Measurements from ENCODE around the gene LPP.

The LPP gene

GRCh38 chr3:188905547-188905946 lies 751.6 kb downstream of the LPP start:
- no peak for DNase-seq

GRCh38 chr3:188906236-188906635 lies 752.3 kb downstream of the LPP start:
- DNase-seq: peak; percentile 41 to 85

- DNase-seq: no peak
Observed at GRCh38 chr3:188908002-188908850, 754.3 kb downstream of the LPP start.

- no peak for DNase-seq
Observed at GRCh38 chr3:188911026-188911850, 757.3 kb downstream of the LPP start.

GRCh38 chr3:188913084-188913483 lies 759.1 kb downstream of the LPP start:
- no peak for DNase-seq

- no peak for DNase-seq
Observed at GRCh38 chr3:188914552-188914951, 760.6 kb downstream of the LPP start.

GRCh38 chr3:188915127-188915526 lies 761.2 kb downstream of the LPP start:
- no peak for DNase-seq

- DNase-seq: no peak
Observed at GRCh38 chr3:188916934-188917401, 763.0 kb downstream of the LPP start.

GRCh38 chr3:188918093-188918492 lies 764.1 kb downstream of the LPP start:
- DNase-seq: no peak

- no peak for DNase-seq
Observed at GRCh38 chr3:188923671-188924070, 769.7 kb downstream of the LPP start.

- no peak for DNase-seq
Observed at GRCh38 chr3:188925376-188925775, 771.4 kb downstream of the LPP start.

- no peak for DNase-seq
Observed at GRCh38 chr3:188926111-188926510, 772.2 kb downstream of the LPP start.

- DNase-seq: no peak
Observed at GRCh38 chr3:188926741-188927511, 773.0 kb downstream of the LPP start.

- DNase-seq: no peak
Observed at GRCh38 chr3:188927971-188928370, 774.0 kb downstream of the LPP start.

GRCh38 chr3:188929137-188929536 lies 775.2 kb downstream of the LPP start:
- DNase-seq: no peak

- no peak for DNase-seq
Observed at GRCh38 chr3:188931036-188931435, 777.1 kb downstream of the LPP start.

- no peak for DNase-seq
Observed at GRCh38 chr3:188931531-188931930, 777.6 kb downstream of the LPP start.

- DNase-seq: no peak
Observed at GRCh38 chr3:188934989-188935388, 781.0 kb downstream of the LPP start.

- DNase-seq: no peak
Observed at GRCh38 chr3:188936597-188937107, 782.7 kb downstream of the LPP start.

GRCh38 chr3:188937389-188937788 lies 783.4 kb downstream of the LPP start:
- DNase-seq: no peak

GRCh38 chr3:188938999-188939398 lies 785.0 kb downstream of the LPP start:
- no peak for DNase-seq

- DNase-seq: no peak
Observed at GRCh38 chr3:188939814-188940572, 786.0 kb downstream of the LPP start.
